GM21737 (cell line): ENCODE data around the gene TXNDC5.

Experiments
- ATAC-seq: cut with Tn5 transposase; IDR thresholded peaks from one replicate; pipeline ENCODE4 v1.9.1; 2021; ENCODE audit warnings: mild to moderate bottlenecking, moderate library complexity; ENCODE audit not compliant: unreplicated experiment

Gene TXNDC5

DNA sequence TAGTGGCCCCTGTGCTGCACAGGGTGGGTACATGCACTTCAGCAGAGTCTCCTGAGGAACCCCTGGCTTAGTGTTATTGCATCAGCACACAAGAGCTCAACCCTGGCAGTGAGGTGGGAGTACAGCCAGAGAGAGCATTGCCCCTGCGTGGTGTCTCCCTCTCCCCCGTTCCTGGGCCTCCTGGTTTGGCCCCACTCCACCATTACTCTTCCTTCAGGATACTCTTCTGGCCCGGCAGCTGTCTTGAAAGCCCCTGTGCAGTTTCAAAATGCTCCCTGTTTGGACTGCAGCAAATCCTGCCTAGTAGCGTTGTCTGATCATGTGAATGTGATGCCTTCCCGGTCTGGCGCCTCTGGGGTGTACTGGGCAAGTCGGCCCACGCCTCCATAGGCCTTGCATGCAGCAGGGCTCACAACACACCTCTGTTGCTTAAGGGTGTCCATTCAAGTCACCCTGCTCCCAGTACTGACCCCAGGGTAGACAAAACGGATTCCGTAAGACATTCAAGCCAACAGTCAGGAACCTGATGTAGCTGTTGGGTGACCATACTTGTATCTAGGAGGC lies 32.1 kb downstream of the TXNDC5 start:
- ATAC-seq: no peak

DNA sequence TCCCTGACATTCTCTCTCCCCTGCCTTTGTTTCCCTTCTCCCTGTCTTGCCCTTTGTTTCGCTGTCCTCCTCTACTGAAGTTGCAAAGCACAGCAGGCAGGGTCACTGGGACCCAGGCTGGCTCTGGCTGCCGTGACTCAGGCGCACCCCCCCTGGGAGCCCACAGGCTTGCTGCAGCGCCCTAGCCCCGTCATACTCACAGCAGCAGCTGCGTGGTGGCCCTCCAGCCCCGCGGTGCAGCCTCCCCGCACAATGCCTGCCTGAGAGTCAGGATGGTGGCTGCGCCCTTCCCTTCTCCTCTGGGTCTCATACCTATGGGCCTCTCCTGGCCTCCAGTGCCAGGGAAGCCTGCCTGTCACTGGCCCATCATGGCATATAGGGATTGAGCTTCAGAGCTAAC lies 41.7 kb downstream of the TXNDC5 start:
- no peak for ATAC-seq

- ATAC-seq: no peak
Observed at GRCh38 chr6:7866526-7866925, 44.1 kb downstream of the TXNDC5 start.

DNA sequence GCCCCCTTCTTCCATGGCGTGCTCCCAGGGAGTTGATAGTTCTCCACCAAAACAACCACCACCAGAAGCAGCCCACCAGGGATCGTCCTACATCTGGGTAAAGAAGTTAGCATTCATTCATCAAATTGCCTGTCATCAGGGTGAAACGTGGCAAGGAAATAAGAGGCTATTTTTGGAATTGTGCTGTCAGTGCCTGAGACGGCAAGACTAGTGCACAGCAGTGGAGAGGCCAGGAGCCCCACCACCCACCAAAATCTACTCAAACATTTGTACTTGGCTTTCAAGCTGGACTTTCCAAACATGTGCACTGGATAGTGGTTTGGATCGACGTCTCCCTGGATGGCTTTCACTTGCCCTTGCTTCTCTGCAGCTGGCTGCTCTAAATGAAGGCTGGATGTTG lies 44.8 kb downstream of the TXNDC5 start:
- no peak for ATAC-seq

DNA sequence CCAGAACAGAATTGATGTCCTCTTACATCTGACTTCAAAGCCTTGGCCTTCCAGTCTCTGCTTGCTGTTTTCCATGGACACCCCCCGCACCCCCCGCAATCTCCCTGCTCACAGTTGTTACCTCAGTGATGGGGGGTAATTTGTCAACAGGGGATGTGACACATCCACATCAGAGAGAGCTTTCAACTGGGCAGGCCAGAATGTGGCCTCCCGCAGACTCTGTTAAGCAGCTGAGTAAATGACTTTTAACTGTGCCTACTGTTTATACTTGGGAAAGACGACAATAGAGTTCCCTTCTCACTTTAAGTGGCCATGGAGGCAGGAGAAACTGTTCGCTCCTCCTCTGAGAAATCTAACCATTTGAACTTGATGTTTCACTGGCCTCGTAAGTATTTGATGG lies 51.0 kb downstream of the TXNDC5 start:
- no peak for ATAC-seq

DNA sequence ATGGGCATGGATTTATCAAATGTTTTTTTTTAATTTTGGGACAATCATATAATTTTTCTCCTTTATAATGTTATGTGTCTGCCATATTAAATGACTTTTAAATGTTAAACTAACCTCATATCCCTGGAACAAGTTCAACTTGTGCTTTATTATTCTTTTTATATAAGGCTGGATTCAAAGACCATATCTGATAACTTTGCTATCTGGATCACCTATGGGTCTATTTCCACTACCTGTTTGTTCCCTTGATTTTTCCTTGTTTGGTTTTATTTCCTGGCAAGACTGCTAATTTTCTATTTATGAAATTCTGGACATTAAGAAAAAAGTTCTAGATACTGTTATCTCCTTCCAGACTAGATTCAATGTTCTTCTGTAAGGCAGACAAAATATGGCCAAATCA lies 58.8 kb downstream of the TXNDC5 start:
- ATAC-seq: no peak

GRCh38 chr6:7848229-7848628 lies 62.4 kb downstream of the TXNDC5 start:
- no peak for ATAC-seq

DNA sequence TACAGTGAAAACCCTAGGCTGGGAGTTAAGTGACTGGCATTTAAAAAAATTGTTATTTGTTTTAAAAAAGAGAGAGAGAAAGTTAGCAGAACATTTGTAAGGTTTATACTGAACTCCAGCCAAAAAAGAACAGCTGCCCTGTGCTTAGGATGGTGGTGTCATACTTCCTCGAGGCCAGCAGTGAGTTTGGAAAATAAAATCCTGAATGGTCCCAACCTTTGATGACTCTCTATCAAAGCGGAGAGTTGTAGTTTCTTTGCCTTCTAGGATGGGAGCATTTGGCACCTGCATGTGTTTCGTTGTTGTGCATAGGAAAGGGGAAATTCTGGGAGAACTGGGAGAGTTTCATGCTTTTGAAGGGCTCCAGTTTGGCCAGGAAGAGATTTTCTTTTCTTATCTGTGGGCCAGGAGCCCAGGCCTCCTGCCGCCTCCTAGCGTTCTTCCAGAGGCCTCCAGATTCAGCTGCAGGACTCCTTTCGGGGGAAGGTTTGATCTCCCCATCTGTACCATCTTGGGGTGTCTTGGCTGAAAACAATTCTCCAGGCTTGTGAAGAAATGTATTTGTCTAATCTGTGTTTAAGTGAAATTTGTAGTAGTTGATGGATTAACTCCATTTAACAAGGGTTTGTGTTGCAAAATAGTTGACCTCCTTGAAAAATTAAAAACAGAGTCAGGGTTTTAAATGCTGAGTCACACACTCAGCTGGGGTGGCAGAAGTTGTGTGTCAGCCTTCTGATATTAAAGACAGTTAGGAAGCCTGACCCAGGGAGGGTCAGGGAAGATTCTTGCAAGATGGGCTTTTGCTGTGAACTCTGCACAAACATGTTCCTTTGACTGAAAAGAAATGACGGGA lies 63.4 kb downstream of the TXNDC5 start:
- no peak for ATAC-seq

- ATAC-seq: no peak
Observed at GRCh38 chr6:7841781-7842468, 68.7 kb downstream of the TXNDC5 start.

GRCh38 chr6:7836371-7837026 lies 74.1 kb downstream of the TXNDC5 start:
- ATAC-seq: no peak

DNA sequence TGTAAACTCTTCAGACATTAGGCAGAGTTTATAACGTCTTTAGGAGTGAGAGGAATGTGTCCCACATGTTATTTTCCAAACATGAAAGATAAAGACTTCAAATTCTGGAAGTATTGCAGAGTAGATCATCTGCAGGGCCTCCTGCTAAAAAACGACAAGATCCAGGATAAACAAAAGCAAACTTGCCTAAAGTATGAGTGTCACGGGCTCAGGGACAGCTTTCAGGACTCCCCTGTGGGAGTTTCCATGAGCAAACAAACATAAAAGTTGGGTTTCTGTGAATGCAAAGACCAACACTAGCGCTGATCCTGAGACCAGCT lies 76.9 kb downstream of the TXNDC5 start:
- no peak for ATAC-seq

DNA sequence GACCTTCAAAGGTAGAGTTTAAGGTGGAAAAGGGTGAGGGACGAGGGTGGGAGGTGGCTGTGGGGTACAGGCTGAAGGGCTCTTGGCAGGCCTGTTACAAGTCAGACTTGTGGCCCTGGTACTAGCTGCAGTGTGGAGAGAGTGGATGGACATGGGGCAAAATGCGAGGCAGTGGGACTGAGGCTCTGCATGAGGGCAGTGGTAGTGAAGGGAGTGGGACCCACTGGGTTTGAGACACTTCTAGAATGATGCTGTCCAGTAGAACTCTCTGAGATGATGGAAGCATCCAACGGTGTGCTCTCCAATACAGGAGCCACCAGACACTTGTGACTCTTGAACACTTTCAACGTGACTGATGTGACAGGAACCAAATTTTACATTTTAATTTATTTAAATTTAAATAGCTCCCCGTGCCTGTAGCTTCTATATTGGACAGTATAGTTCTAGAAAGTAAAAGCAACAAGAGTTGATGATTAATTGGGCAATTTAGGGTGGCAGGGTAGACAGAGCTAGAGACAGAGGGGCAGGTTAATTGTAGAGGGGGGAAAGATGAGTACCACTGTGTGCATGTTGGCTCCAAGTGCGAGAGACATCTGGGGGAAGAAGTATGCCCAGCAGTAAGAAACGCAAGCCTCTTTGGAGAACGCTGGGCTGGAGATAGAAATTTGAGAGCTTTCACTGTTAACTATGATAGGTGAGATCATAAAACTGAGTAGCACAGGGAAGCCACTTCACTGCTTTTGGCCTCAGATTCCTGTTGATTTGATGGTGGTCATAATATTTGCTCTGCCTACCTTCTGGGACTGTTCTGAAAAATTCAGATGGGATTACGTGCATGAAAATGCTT lies 77.5 kb downstream of the TXNDC5 start:
- no peak for ATAC-seq
